GM19452 (cell line): Measurements from ENCODE around the gene RABGGTA.

Experiments
- ATAC-seq: cut with Tn5 transposase; IDR thresholded peaks from one replicate; pipeline ENCODE4 v1.9.1; 2021; ENCODE audit not compliant: unreplicated experiment

Gene RABGGTA, protein sequence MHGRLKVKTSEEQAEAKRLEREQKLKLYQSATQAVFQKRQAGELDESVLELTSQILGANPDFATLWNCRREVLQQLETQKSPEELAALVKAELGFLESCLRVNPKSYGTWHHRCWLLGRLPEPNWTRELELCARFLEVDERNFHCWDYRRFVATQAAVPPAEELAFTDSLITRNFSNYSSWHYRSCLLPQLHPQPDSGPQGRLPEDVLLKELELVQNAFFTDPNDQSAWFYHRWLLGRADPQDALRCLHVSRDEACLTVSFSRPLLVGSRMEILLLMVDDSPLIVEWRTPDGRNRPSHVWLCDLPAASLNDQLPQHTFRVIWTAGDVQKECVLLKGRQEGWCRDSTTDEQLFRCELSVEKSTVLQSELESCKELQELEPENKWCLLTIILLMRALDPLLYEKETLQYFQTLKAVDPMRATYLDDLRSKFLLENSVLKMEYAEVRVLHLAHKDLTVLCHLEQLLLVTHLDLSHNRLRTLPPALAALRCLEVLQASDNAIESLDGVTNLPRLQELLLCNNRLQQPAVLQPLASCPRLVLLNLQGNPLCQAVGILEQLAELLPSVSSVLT

DNA sequence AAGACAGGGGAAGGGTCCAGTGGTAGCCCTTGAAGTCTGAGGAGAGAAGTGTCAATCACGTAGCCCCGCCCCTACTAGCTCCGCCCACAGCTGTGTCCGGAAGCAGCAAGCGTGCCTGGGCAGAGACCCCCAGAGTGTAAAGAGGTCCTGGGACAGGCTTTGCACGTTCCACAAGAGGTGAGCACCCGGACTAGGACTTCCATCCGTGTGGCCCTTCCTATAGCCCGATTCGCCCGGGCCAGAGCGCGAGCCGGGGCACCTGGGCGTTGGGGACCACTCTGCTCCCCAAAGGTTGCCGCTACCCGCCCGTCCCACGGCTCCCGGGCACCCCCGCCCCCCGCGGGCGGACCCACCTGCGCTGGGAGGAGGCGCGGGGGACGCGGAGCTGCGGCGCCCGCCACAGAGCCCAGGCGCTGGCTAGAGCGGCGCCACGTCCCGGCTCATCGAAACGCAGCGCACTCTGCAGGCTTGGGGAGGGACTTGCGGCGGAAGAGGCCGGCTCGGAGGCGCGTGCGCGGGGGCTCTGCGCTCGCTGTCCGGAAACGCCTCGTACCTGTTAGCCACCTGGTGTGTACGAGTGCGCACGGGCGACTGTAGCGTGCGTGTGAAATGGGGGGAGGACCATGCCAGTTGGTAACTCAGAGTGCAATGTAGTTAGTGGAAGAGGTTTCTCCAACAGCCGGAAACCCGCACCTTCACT lies at the start of gene RABGGTA:
Gene RABGGTA (minus strand): TSS at position 464 of the 700 bp plus-strand sequence. CDS start 482 bp downstream, outside the sequence.
- peak; percentile 85 for ATAC-seq

DNA sequence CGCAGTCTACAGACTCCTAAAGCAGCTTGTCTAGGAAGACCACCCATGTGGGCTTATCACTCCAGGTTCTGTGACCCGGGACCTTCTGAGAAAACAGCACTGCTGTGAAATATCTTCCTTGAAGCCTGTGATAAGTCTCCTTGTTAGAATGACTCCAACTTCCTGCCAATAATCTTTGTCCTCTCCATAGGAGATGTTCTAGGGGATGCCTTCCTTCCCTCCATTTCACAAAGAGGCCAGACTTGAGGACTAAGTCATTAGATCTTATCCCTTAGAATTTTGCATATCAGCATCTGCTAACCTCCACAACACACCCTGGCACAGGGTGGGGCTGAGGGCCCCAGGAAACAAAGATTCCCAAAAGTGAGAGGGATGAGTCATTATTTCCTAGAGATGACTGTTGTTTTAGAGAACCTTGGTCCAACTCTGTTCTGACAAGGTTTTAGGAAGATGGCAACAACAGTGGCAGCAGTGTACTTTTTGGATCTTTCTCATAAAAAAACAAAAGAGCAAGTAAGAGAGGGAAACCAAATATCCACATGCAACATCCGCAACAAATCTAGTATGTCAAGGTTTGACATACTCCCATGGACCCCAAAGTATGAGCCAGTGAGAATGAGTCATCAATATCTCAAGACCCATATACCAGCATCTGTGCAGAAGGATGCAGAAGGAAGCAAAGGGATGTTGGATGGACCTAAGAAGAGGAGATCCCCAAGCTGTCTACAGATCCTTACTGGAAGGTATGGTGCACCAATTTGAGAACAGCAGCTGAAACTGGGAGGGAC lies 45.9 kb upstream of the RABGGTA start:
- ATAC-seq, result no peak

DNA sequence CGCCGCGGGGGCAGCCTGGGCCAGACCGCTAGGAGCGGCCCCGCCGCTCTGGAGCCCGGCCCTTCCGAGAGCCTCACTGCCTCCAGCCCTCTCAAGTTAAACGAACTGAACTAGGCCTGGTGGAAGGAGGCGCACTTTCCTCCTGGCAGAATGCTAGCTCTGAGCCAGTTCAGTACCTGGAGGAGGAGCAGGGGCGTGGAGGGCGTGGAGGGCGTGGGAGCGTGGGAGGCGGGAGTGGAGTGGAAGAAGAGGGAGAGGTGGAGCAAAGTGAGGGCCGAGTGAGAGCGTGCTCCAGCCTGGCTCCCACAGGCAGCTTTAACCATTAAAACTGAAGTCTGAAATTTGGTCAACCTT lies 45.2 kb upstream of the RABGGTA start:
- no peak for ATAC-seq

DNA sequence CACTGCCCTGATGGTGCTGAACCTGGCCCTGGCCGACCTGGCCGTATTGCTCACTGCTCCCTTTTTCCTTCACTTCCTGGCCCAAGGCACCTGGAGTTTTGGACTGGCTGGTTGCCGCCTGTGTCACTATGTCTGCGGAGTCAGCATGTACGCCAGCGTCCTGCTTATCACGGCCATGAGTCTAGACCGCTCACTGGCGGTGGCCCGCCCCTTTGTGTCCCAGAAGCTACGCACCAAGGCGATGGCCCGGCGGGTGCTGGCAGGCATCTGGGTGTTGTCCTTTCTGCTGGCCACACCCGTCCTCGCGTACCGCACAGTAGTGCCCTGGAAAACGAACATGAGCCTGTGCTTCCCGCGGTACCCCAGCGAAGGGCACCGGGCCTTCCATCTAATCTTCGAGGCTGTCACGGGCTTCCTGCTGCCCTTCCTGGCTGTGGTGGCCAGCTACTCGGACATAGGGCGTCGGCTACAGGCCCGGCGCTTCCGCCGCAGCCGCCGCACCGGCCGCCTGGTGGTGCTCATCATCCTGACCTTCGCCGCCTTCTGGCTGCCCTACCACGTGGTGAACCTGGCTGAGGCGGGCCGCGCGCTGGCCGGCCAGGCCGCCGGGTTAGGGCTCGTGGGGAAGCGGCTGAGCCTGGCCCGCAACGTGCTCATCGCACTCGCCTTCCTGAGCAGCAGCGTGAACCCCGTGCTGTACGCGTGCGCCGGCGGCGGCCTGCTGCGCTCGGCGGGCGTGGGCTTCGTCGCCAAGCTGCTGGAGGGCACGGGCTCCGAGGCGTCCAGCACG lies 44.6 kb upstream of the RABGGTA start:
- no peak for ATAC-seq

DNA sequence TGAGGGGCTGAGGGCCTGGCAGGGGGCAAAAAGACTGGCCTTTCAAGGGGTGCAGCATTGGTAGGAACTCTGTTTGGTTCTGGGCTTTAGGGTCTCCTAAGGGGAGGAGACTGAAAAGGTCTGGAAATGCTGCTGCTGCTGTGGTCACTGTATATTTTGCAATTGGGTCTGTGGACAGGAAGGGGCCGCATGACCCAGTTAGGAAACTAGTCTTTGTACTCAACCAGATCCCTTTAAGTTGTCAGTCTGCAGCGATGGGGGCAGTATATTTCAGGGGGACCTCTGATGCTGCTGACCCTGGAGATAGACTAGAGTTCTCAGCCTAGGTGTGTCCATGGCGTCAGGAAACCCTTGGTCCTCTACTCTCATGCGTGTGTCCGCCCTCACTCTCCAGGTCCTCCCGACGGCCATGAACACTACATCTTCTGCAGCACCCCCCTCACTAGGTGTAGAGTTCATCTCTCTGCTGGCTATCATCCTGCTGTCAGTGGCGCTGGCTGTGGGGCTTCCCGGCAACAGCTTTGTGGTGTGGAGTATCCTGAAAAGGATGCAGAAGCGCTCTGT lies 43.9 kb upstream of the RABGGTA start:
- no peak for ATAC-seq

DNA sequence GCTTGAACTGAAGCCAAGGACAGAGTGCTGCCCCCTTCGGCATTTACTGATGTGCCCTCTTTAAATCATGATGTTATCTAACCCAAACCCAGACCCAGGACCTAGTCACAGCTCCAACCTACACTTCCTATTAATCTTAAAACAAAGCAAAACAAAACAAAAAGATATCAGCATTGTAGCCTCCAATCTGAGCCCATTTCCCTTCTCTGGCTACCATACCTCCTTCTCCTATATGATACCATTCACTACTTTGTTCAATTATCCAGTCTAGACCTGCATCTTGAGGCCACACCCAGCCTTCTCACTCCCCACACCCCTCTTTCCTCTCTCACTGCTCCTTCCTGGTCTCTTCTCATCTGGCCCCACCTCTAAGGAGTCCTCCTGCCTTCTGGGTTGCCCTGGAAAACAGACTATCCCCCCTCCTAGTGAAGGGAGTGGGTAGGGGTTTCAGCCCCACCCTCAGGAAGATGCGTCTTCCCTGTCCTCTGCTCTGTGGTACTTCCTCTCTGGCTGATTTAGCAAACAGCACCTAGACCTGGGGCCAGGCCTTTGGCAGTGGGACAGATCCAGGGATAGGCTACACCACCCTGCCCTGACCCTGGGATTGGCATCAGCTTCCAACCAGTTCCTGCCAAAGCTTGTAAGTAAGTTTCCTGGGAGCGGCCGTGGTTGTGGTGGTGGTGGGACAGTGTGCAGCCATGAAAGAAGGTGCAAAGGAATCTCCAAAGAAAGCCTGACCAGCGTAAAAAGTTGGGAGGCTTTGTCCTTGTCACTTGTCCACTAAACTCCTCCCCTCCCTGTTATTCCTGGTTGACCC lies 43.2 kb upstream of the RABGGTA start:
- no peak for ATAC-seq

DNA sequence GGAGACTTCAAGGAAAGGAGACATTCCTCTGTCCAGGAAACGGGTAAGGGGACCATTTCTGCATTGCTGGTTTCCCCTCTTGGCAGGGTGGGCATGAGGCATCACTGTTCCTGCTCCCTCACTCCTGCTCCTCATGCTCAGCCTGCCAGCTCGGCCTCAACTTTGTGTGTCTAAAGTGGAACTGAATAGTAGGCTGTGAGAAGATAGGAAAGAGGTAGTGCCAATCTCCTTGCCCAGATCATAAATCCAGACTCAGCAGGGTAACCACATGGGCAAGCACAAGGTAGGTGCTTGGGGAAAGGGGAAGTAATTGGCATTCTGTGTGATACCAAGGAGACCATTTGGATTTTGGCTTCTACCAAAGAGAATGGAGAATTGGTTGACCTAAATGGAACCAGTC lies 42.5 kb upstream of the RABGGTA start:
- ATAC-seq, result no peak

DNA sequence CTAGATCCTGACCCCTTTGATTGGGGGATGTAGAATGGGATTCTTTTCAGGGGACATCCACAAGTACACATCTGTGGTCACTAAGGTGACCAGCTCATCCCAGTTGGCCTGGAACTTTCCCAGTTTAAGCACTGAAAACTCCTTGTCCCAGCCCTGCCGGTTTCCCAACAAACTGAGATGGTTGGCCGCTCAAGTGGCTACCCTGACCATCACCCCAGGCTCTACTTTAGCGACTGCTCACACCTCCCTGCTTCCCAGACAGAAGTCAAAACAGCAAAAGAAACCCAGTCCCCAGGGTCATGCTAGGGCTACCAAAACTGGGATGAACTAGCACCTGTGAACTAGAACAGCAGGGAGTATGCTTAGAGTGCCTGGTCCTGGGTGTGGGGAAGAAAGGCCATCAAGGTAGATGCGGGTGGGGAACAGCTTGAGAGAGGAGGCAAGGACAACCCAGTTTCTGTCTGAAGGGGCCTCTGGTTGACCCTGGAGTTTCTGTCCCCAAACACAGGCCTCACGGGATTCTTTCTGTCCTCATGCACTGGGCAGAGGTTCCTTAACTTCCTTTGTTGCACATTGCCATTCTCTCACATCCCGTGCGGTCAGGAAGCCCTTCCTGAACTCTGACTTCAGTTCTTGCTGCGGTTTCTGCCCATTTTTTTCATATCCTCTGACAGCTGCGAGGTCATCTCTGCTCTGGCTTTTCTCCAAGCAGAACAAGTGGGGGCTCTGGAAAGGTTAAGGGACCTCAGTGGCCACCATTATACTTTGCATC lies 41.5 kb upstream of the RABGGTA start:
- no peak for ATAC-seq

DNA sequence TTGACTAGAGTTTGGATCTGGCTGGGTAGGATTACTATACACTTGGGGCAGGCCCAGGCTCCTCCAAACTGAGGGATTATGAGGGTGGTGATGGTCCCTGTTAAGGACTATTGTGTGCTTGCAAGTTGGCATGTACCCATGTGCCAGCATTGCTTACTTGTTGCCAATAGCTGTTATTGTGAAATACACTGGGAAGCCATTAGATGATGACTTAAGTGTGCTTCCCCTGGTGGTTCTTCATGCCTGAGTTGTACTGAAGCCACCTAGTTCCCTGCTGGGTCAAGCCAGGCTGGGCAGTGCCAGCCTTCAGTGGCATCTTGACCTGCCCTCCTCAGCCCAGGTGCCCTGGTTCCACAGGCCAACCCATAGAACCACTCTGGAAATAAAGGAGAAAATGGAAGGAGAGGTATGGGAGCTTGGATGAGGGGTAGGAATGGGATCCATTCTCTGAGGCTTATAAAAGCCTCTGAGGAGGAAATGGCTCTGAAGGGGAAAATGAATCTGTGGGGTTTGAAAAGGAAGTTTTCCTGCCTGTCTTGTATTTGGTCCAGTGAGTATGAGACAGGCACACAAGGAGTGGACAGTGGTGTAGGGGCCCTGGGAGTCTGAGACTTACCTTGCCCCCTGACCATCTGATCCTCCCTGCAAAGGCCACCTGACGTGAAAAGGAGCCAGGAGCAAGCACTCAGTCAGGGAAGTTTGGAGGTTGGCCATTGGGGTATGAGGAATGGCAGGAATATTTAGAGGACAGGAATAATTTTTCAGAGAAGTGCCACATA lies 40.6 kb upstream of the RABGGTA start:
- no peak for ATAC-seq

DNA sequence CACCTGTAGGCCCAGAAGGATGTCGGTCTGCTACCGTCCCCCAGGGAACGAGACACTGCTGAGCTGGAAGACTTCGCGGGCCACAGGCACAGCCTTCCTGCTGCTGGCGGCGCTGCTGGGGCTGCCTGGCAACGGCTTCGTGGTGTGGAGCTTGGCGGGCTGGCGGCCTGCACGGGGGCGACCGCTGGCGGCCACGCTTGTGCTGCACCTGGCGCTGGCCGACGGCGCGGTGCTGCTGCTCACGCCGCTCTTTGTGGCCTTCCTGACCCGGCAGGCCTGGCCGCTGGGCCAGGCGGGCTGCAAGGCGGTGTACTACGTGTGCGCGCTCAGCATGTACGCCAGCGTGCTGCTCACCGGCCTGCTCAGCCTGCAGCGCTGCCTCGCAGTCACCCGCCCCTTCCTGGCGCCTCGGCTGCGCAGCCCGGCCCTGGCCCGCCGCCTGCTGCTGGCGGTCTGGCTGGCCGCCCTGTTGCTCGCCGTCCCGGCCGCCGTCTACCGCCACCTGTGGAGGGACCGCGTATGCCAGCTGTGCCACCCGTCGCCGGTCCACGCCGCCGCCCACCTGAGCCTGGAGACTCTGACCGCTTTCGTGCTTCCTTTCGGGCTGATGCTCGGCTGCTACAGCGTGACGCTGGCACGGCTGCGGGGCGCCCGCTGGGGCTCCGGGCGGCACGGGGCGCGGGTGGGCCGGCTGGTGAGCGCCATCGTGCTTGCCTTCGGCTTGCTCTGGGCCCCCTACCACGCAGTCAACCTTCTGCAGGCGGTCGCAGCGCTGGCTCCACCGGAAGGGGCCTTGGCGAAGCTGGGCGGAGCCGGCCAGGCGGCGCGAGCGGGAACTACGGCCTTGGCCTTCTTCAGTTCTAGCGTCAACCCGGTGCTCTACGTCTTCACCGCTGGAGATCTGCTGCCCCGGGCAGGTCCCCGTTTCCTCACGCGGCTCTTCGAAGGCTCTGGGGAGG lies 39.5 kb upstream of the RABGGTA start, which contains the start of gene LTB4R:
Gene LTB4R (plus strand): TSS at position 857 of the 959 bp plus-strand sequence. CDS start 4,150 bp downstream, outside the sequence.
- peak; percentile 66 for ATAC-seq

DNA sequence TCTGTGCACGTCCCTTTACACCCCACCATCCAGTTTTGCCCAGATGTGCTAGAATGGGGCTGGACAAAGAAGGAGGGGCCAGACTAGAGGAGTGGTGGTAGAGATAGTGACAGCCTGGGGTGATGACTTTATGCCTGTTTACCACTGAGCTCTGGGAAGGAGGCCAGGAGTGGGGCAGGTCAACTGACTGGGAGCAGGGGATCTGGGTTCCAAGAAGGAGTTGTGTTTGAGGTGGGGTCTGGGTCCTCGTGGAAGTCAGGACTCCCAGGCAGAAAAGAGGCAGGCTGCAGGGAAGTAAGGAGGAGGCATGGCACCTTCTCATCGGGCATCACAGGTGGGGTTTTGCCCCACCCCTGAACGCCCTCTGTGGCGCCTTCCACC lies 38.9 kb upstream of the RABGGTA start:
- no peak for ATAC-seq

DNA sequence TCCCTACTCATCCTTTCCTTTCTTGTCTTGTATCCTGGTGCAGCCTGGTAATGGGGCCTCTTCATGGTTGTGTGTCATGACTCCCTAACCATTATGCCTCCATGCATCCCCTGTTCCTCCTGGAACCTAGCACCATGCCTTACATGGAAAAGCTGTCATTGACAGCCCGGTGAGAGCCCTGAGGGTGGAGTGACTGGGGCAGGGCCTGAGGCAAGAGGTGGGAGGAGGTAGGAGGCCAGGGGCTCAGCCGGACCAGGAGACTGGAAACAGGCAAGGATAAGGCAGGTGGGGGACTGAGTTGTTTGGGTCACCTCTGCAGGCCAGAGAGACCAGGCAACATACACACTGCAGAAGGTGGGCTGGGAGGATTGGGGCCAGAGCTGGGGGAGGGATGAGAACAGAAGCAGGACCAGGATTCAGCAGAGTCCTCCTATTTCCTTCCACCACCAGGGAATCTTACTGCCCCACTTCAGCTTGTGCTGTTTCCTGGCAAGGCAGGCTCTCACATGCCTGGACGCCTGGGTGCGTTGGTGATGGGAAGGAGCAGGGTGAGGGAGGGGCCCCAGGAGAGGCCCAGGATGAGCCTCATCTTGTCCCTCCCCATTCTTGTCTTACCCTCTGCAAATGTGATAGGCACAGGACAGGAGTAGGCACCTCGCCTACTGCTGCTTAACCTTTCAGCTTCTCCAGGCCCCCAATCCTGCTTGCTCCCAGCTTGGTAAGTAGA lies 38.3 kb upstream of the RABGGTA start, which contains the start of gene LTB4R2:
Gene LTB4R2 (plus strand): TSS at position 603 of the 727 bp plus-strand sequence. CDS start 525 bp downstream, outside the sequence.
- ATAC-seq, result no peak

DNA sequence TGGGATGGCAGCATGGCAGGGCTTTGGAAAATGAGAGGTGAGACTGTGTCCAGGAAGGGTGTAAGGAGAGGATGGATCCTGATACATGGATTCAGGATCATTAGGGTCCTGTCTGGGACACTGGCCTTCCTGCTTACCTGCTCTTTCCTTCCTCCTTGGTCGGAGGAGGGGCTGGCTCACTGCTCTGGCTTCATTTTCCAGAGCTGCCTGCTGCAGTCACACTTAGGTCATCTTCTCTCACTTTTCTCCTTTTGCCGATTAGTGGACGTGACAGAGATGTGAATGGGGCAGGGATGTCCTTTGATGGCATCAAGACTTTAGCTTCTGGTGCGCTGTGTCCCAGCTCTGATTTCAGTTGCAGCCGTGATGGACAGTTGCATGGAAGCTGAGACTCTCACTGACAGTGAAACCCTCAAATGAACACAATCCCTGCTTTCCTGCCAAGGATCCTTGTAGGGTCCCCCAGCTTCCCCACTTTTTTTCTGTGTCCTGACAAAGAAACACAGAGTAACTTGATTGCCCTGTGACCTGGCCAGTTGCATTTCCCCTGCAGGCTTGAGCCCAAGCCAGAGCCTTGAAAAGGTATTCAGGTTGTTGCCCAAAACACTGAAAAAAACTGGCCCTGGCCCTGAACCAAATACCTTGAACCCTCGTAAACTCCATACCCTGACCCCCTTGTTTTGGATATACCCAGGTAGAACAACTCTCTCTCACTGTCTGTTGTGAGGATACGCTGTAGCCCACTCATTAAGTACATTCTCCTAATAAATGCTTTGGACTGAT lies 37.1 kb upstream of the RABGGTA start:
- no peak for ATAC-seq

DNA sequence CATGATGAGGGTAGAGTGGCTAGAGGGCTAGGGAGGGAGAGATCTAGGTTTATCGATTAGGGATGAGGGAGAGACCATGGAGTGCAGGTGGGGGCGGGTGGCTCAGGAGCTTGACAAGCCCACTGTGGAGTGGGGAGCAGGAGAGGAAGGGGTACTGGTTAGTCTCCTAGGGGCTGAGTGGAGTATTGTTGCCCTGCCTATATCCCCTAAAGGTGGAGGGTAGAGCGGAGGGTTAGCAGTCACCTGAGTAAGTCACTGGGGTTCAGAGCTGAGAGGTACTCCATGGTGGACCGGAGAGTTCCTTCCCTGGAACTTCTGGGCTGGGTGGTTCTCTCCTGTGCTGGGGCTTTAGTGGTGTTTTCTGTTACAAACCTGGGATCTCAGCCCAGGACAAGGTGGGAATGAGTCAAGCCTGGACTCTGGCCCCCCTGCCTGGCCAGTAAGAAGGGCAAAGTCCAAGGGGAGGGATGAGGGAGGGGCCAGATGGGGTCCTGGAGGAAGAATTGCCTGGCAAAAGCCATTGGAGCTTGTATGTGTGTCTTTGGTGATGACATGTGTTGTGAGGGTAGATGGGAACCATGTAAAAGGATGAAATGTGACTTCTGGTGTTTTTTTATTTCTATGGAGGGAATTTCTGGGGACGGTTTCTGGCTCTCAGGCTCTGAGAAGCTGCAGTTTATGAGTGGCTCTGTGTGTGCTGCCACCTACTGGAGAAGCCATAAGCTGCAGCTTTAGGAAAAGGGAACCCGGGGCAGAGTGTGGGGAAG lies 36.4 kb upstream of the RABGGTA start, which contains the start of gene CIDEB:
Gene CIDEB (minus strand): TSS at position 403 of the 767 bp plus-strand sequence. CDS start 119 bp downstream, at position 284.
- no peak for ATAC-seq
